Dermis blood vessel endothelial cell (primary cell): ENCODE measurements around the gene NISCH. TPM values are rescaled to one million over a fixed set of nuclear protein-coding genes. Genes with fewer than 3 reads are reported as not detected.

ENCODE experiments used
- DNase-seq: peaks from one replicate; pipeline ENCODE4 v3.0.0; 2010
- total RNA-seq: library from RNA; depleted of rRNA; stranded (reverse); fragments of >200 nt; gene quantifications from 2 replicates; pipeline ENCODE4 v1.2.3, GENCODE V29; 2014

NISCH gene
- total RNA-seq, 1 donor from 2014 or later, result 106 TPM

DNA sequence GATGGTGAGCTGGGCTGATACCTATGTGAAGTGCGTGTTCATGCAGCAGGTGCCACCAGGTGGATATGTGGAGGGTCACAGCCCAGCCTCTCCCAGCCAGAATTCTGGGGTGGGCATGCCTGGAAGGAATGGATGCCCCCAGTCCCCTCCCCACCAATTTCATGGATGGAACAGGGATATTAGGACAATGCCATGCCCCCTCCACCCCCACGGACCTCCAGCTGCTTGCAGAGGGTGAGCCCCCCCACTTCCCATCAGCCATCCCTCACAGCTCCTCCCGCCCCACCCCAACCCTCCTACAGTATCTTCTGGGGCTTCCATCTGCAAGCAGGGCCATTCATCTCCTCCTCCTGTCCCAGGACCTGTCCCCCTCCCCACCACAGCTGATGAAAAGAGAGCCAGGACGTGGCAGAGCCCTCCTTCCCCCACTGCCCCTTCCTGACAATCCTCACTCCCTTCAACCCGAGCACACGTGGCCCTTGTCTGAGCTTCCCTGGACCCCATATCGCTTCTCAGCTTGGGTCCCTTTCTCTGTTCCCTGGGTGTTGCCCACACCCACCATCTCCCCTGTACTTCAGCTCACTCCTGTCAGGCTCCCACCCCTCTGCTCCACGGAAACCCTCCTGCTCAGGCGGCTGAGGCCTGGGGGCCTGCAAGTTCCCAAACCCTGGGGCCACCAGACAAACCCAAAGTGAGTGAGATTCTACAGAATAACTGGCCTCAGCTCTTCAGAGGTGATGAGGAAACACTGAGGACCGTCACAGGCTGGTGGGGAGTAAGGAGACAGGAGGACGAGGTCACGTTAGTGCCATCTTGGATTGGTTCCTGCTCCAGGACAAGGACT is 7.7 kb upstream of the NISCH start:
- DNase-seq, result no peak

GRCh38 chr3:52450489-52451236 is 4.7 kb upstream of the NISCH start:
- DNase-seq, result no peak

DNA sequence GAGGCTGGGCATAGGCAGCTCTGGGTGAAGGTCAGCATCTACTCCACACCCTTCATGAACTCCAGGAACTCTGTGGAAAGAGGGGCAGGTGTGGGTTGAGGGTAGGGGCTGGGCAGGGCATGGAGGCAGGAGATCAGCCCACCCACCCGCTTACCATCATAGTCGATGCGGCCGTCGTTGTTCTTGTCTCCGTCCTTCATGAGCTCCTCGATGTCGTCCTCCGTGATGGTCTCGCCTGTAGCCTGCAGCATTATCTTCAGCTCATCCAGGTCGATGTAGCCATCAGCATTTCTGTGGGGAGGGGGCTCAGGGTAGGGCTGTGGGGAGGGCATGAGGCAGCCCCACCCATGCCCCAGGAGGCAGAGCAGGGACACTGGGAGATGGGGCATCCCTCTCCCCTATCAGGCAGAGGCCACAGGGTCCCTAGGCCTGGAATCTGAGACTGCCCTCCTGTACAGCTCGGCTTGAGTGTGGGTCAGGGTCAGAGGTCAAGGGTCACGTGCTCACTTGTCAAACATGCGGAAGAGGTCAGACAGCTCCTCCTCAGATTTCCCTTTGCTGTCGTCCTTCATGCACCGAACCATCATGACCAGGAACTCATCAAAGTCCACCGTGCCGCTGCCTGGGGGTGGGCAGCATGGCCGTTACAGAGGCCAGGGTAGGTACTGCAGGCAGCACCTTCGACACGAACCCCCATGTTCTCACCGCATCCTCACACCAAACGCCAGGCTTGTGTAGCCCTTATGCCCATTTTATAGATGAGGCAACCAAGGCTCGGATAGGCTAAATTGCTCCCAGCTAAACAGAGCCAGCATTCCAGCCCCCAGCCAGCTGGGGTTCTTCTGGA is 3.9 kb upstream of the NISCH start:
- no peak for DNase-seq

DNA sequence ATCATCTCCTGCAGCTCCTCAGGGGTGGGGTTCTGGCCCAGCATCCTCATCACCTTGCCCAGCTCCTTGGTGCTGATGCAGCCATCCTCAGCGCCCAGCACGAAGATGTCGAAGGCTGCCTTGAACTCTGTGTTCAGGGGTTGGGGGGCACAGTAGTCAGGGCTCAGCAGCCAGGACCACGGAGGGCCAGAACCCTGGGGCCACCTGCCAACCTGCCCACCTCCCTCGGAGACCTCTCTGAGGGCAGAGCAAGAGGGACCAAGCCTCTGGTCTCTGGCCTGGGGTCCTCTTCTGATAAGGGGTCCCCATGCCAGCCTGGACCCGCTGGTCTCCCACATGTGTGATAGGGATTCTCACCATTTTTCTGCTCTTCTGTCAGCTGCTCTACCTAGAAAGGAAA is 3.3 kb upstream of the NISCH start:
- no peak for DNase-seq

DNA sequence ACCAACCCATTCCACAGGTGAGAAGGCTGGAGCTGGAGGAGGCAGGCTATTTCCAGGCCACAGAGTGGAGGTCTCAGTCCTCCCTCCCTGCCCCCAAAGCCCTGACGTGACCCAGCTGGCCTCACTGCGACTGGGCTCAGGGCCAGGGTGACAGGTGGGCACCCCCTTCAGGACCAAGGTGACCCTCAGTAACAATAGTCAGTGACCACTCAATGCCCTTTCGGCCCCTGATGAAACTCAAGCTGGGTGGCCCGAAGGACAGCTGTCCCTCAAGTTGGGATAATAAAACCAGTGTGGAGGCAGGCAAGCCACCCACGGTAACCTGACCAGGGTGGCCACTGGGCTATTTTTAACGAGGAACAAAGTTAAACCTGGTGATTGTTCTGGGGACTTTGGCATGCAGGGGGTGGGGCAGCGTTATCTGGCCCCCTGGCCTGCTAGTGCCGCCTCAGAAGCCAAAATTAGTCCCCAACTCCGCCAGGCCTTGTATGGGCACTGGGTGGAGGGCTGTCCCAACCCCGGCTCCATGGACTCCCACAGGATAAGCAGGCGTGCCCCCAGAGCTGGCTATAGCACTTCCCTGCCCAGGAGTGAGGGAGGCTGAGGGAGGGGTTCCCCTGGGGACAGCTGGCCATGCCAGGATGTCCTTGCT is 2.7 kb upstream of the NISCH start:
- DNase-seq, result no peak

- DNase-seq, result no peak
Measured at GRCh38 chr3:52453496-52454249, 1.7 kb upstream of the NISCH start, which contains the start of gene TNNC1. Gene TNNC1, minus strand, starts transcription at chr3:52454041. Its CDS starts 26 bp downstream, at chr3:52454015.

- no peak for DNase-seq
Measured at GRCh38 chr3:52454250-52454937, 1.0 kb upstream of the NISCH start.

- no peak for DNase-seq
Measured at GRCh38 chr3:52454938-52455282, 494 bp upstream of the NISCH start.

DNA sequence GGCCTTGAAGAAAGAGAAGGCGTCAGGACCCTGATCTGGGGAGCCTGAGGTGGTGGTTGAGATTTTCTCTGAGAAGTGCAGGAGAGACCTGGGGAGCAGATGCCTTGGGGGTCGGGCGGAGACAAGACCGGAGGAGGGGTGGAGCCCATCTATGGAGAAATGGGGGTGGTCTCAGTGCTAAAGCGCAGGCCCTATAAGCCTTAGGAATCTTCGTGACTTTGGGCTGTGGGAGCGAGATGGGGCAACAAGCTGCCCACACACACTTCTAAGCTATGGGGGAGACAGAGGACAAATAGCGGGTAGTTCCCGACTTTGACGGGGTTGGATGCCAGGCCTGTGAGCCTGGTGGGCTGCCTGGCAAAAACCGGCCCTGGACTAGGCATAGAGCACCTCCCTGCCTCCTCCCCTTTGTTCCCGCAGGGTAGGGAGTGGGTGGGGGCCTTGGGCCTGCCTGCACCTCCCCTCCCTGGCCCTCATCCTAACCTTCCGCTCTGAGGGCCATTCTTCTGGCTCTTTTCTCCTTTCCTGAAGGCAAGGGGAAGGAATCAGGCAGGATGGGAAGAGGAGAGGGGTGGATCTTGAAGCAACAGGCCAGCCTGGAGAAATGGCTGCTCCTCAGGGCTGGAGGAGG is 880 bp downstream of the NISCH start:
- peak; percentile 37 for DNase-seq

GRCh38 chr3:52456800-52457183 is 1.4 kb downstream of the NISCH start:
- no peak for DNase-seq

GRCh38 chr3:52458031-52458760 is 2.8 kb downstream of the NISCH start:
- no peak for DNase-seq

- no peak for DNase-seq
Measured at GRCh38 chr3:52458770-52459545, 3.6 kb downstream of the NISCH start.

- no peak for DNase-seq
Measured at GRCh38 chr3:52461874-52462273, 6.5 kb downstream of the NISCH start.

DNA sequence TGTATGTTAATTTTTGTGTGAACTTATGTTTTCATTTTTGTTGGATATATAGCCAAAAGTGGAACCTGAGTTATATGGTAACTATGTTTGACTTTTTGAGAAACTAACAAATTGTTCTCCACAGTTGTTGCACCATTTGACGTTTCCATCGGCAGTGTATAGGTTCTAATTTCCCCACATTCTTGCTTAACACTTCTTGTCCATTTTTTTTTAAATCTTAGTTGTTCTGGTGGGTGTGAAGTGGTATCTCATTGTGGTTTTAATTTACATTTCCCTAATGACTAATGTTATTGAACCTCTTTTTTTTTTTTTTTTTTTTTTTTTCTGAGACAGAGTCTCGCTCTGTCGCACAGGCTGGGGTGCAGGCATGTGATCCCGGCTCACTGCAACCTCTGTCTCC is 8.0 kb downstream of the NISCH start:
- DNase-seq, result no peak

DNA sequence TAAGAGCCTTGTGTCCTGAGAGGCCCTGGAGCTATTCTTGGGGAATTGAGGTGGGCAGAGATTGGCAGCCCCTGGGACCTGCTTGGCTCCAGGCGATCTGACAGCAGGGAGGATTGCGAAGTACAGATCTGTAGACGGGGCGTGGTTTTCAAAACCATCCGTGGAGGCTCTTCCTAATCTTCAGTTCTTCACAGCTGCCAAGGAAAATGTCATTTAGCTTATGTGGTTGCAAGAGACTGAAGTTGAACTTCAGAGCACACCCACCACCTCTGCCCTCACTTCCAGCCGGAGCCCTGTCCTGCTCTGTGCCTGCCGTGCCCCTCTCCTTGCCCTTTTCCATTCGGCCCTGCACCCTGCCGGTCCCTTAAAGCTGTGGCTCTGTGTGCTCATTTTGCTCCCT is 12.9 kb downstream of the NISCH start:
- DNase-seq, result no peak

- no peak for DNase-seq
Measured at GRCh38 chr3:52469001-52469400, 13.6 kb downstream of the NISCH start.

DNA sequence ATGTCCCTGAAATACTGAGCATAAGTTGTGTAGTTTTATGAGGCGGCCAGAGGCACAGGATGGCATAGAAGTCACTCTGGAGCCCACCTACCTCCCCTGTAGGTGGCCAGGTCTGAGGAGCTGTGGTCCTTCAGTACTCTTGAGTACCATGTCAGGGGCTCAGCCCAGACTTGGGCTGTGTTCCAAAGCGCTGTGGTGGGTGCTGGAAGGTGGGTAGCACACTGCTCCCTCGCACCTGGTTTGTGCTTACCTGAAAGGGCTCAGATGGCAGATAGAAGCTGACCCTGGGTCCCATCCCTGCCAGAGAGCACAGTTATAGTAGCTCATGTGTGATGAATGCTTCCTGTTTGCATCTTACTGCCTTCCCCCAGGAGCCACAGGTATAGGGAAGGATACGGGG is 15.5 kb downstream of the NISCH start:
- DNase-seq, result no peak

- DNase-seq, result peak; percentile 84
Measured at GRCh38 chr3:52471371-52472238, 16.2 kb downstream of the NISCH start.
